Non-pigmented ciliary epithelial cell (primary cell): Measurements from ENCODE around the gene ARL5B.

Experiments
- DNase-seq: peaks from one replicate; pipeline ENCODE4 v3.0.0-alpha.2; 2010; ENCODE audit warnings: low read depth

ARL5B gene

DNA sequence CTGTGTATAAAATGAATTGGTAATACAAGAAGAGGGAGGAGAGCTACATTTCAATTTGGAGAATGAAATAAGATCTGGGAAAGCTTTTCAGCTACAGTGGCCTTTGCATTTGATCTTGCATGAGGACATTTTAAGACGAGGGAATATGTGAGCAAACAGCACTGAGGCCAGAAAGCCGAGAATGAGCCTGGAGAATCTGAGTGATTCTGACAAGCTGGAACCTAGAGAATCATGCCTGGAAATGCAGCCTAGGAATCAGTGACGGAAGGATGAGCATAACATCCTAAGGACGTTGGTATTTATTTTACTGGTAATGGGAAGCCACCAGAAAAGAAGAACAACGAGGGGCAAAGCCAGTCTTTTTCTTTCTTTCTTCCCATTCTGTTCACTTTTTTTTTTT is 44.3 kb downstream of the ARL5B start:
- DNase-seq: no peak

DNA sequence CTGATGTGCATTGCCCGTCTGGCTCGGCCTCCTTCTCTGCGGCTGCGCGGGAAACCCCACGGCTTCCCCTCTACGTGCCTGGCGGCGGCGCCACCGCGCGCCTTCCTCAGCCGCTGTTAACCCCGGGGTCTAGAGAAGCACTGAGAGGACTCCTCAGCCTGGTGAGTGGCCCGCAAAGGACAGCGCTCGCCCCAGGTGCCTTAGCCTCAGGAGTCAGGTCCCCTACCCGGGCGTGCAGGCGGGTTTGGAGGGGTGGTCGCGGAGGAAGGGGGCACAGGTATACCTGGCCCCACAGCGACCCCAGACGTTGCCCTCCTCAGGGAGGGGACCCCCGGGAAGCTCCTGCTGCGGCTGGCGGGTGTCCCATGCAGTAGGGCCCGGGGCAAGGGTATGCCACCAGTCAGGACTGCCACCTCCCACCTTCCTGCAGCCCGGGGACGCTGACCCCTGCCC is 51.0 kb downstream of the ARL5B start:
- DNase-seq: no peak

DNA sequence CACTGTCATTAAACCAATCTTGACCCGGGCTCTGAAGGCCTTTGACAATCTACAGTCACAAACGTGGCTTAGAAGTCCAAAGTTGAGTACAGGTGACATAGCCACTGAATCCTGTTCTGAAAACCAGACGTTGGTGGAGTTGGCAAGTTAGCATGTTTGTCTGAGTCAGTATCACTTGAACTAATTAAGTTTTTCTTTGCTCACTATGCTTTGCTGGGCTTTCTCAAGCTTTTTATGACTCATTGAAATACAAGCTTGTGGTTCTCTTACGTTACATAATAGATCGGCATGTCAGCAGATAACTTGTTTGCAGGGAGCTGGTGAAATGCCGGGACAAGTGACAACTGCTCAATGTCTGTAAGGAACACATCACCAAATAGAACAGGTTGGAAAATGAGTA is 53.8 kb downstream of the ARL5B start:
- peak; percentile 89 for DNase-seq

GRCh38 chr10:18718991-18719390 is 59.8 kb downstream of the ARL5B start:
- no peak for DNase-seq

DNA sequence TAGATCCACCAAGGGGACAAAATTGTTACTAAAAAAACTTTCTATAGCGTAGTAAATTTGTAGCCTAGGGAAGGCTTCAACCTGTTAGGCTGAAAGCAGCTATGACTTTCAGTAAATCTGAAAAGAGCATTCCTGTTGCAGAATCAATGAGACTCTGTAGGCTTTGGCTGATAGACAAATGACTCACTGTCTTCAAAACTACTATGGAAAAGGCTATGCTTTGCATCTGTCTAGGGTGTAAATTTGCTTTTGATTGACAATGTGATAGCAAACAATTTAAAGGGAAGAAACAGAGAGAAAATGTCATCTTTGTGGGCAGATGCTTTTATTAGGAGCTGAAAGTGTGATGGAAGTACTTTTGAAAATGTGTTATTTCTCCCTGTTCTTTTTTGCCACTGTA is 60.6 kb downstream of the ARL5B start:
- no peak for DNase-seq

GRCh38 chr10:18721067-18721466 is 61.8 kb downstream of the ARL5B start:
- DNase-seq: no peak

GRCh38 chr10:18723801-18724200 is 64.6 kb downstream of the ARL5B start:
- no peak for DNase-seq
